Activated CD4-positive, alpha-beta T cell treated with anti-CD3 and anti-CD28 coated beads, Interleukin-2, amount 50 U/mL, for 4 hours (primary cell): ENCODE results near the gene INKA2.

ENCODE experiments used
- DNase-seq, 2 experiments: peaks; one replicate each; pipeline ENCODE4 v3.0.0-alpha.2; 2020

The INKA2 gene

DNA sequence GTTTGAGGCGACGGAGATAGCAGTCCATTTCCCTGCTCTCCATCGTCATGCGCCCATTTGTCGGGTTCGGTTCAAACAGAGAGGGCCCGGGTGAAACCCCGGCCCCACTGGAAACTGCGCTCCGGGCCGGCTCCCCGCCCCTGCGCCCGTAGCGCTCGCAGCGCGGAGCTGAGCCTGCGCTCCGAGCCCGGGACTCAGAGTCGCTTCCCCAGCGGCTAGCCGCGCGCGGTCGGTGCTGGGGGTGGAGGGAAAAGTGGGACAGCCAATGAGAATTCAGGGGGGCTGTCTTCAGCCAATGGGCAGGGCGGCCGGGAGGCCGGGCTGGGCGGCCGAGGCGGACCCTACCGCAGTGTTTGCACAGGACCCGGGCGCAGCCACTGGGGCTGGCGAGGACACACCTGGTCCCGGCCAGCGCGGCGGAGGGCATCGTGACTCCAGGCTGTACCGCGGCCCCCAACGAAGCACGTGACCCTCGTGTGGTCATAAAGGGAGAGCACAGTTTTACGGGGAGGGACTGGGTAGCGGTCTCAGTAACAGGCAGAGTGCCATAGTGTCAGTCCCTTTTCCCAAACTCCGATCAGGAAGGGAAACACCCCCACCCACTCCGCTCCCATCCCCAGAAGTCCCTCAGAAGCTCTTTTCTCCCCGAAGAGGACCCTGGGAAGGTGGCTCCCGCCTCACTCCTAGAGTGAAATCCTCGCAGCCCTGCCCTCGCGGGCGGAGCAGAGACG is at the start of gene INKA2:
Gene INKA2, minus strand, starts transcription at position 202 of the 731 bp plus-strand sequence. Its CDS starts 153 bp downstream, at position 49.
- peak; percentile 43 to 49 for DNase-seq

DNA sequence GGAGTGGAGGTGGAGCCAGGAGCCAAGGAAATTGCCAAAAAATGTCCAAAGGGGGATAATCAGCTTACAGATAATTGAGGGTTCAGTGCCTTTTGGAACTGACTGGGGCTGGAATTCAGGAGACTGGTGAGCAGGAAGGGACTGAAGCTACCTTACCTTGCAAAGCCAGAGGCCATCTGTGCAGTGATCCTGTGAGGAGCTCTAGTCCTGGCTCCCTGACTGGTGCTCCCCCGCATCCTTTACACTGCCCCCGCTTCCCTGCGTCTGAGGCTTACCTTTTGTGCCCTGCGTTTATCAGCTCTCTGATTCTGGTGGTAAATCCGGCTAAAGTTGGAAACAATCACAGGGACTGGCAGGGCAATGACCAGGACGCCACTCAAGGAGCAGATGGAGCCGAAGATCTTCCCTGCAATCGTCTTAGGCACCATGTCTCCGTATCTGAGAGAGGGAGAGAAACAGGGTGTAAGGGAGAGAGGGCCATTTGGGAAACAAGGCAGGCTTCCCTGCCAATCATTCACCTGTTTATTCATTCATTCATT is 47.5 kb upstream of the INKA2 start:
- no peak for DNase-seq

DNA sequence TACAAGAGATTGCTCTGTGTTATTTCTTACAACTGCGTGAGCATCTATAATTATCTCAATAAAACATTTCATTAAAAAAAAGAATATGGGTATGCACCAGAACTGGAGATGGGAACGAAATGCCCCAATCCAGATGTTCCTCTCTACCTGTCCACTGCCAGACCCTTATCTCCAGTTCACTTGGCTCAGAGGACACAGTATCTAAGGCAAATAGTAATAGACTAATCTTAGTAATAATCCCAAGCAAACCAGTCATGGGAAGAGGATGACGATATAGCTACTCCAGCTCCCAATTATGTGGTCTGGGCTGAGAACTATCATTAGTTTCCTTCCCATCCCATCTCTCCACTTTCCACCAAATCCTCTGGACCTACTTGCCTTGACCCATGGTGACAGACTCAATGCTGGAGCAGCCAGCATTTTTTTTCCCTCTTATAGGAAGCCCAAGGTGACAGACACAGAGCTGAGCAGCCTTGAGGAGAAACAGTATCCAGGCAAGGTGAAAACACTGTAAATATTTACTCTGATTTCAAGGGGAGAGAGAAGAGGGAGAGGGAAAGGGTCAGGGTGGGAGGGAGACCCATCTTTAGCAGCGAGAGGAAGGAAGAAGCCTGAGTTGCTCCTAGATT is 45.2 kb upstream of the INKA2 start:
- DNase-seq = no peak

DNA sequence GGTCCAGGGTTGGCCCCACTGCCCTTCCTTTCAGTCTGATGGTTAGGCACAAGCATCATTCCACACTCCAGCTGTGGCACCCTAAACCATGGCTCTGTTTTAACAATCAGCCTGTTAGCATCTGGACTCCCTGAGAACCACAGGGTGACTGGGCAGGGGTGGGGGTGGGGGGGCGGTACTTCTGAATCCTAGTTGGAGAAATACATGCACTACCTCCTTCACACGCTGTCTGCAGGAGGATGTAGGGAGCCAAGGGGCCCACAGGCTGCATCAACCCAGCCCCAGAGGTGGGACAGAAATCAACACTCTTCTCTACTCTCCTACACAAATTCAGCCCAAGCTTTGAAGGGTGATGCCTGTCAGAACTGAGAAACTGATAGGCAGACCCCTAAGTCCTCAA is 40.4 kb upstream of the INKA2 start:
- DNase-seq = no peak

DNA sequence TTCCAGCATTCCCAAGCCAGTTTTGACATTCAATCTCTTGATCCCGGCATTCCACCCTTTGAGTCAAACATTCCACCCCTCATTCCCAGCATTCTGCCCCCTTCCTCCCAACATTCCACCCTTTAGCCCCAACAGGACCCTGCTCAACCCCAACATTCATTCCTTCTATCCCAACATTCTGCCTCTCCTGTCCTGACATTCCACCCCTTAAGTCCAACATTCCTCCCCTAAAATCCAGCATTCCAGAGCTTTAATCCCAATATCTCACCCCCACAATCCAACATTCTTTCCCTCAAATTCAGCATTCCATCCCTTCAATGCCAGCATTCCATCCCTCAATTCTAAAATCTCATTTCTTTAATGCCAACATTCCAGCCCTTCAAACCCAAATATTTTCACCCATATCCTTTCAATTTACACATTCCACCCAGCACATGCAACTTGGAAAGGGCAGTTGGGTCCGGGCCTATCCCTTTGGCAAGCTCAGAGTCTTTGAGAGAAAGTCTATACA is 39.4 kb upstream of the INKA2 start:
- no peak for DNase-seq

DNA sequence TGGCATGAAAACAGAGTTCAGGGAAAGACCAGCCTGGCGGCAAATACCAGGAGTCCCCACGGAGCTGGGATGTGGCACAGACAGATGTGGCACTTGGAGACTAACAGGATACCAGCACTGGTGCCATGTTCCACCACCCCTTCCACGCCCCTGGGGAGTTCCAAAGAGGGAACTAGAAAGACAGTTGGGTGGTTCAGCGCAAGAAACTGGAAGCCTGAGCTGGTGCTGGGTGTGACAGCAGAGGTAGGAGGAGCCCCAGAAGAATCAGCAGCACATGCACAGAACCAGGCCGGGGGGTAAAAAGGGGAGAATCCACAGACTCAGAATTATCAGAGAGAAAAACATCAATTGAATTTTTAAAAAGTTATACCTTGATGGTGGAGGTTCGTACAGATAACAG is 38.9 kb upstream of the INKA2 start:
- DNase-seq = no peak

DNA sequence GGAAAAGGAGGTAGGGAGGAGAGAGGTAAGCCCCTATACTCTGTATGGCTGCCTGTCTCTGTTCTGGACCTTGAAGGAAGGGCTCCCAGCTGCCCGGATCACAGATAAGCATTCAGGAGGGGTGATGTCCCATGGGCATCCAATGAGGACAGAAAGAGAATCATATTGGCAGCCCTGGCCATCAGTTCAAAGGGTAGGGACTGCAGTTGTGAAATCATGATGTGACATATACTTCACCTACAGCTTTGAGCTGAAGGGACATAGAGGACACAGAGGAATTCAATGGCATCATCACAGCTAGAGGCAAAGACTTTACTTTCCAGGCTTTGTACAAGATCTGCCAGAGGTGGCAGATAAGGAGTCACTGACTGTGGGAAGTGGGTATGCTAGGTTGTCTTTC is 38.1 kb upstream of the INKA2 start:
- no peak for DNase-seq

DNA sequence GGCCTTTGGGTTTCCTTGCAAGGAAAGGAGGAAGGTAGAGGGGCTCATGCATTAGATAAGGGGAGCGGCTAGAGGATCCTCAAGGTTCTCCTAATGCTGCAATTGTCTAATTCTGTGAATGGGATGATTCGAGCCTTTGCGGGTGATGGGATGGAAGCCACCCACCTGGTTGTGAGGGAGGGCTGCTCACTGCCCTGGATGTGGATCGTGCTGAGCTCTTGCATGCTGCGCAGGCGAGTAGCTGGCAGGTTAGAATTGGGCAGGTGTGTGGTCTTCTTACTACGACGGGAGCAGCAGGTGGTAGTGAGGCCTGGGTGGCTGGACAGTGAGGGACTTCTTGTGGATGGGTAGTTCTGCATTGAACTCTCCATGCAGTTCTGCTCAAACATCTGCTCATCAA is 37.7 kb upstream of the INKA2 start:
- no peak for DNase-seq

DNA sequence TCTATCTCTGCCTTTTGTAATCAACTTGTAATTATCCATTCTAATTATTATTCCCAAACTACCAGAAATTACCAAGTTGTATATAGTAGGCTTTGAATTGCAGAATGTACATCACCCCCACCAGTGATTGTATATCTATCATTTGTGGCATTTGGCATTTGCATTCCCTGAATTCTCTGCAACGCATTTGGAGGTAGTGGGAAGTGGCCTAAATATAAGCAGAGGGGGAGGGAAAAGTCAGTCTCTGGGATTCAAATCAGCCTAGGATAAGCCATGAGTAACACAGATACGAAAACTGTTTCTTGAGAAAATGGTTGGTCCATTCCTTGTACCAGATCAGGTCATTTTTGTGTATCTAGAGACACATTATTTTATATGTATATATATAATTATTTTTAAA is 37.2 kb upstream of the INKA2 start:
- DNase-seq = no peak

DNA sequence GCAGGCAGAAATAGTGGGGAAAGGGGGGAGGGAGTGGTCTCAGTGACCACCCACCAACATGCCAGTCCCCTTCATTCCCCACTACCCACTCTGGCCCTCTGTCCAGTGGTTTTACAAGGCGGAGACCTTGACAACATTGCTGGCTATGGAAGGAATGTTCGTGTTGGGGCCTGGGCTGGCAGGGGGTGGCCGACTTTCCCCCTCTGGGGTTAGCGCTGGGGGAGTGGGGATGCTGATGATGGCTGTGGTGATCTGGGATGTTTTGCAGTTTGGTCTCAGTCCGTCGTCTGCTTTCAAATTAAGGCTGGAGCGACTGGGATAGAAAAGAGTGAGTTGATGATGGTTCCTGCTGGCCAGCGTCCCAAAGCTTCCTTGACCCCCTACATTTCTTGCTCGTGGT is 36.8 kb upstream of the INKA2 start:
- no peak for DNase-seq

DNA sequence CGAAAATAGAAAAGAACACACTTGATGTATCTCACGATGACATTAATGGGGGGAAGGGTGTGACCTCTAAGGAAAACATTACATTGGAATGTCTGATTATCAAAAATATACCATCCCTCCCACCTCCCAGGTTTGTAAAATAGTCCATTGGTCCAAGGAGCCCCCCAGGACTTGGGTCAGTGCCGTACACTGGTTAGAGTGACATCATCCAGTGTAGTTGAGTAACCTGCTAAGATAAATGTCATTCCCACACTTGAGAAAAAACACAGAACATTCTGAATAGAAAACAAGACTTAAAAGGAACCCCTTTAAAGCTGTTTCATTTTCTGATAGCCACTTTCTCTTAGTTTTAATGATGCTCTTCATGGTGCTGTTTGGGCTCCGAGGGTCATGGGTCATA is 31.7 kb upstream of the INKA2 start:
- DNase-seq = no peak

DNA sequence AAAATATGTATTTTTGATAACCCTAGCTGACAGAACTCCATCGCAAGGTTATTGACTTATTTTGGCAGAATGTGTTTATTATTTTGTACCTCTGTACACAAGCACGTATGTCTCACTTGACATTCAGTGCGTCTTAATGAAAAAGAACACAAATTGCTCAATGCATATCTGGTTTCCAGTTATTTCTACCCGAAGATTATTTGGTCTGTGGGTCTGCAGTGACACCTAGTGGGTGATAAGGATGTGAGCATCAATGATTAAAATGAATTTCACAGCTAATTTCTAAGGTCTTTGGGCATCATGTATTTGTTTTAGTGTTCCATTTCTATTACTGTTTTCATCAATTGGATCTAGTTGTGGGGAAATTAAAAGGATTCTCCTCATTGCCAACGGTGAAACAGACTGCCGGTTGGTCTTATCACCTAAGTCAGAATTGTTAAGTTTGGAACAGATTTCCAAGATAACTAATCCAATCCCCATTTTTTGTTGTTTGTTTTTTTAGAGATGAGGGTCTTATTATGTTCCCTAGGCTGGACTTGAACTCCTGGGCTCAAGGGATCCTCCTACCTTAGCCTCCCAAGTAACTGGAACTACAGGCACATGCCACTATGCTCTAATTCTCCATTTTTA is 30.4 kb upstream of the INKA2 start:
- DNase-seq = peak; percentile 33 to 35

DNA sequence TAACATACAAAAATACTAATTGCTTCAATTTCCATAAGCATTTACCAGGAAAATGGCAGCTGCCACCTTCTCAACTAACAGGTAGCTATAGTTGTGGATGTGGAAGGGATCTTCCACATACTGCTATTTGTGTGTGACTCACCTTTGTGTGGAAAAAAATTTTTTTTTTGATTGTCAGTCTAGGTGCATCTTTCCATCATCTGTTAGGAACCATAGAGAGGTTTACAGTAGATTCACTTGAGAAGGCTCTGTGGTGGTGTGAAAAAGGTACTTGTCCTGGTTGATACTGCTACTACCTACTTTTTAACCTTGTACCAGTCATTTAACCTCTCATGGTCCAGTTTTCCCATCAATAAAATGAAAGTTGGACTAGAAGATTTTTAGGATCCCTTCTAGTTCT is 29.4 kb upstream of the INKA2 start:
- no peak for DNase-seq

DNA sequence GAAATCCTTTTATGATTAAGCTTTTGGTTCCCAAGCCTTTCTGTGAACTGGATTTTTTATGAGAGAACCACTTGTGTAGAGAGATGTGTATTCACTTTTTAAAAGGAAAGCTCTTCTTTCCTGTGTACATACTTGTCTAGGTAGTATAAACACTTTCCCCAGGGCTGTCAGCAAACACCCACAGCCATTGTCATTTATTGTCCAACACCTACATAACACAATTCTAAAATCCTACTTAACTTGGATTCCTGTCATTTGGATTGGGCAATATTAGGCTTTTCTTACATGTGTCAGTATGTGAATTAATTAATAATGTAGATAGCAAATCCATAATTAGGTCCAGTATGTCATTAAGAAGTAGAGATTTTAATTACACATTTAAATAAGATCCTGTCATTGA is 28.8 kb upstream of the INKA2 start:
- no peak for DNase-seq

DNA sequence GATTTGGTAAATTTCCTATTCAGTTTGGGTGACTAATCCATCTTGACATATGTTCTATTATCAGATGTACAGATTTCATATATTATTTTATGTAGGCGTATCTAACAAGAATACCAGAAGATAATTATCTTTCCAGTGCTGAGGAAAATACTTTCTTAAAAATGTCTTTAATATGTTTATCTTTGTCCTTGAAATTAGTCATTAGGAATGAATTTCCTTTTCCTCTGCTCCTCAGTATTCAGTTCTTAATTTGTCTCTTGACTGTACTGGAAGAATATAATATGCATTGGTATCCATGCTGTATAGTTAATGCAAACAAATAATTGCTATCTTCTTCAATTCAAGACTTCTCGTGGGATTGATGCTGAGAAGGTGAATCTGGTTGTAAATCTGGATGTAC is 23.1 kb upstream of the INKA2 start:
- no peak for DNase-seq

DNA sequence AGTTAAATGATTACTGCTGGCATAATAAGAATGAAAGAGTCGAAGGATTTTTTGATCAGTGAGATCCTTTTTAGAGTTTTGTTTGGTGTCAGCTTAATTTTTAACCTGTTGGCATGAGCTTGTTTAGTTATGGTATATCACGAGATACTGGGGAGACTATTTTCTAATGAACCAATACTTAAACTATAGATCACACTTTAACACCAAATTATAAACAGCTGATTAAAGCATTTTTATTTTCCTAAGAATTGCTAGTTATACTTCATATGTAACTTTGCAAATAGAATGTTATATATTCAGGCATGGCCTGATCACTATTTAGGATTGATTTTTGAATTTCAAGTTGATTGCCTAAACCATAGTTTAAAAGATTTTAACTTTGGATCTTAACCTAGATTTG is 22.5 kb upstream of the INKA2 start:
- no peak for DNase-seq

DNA sequence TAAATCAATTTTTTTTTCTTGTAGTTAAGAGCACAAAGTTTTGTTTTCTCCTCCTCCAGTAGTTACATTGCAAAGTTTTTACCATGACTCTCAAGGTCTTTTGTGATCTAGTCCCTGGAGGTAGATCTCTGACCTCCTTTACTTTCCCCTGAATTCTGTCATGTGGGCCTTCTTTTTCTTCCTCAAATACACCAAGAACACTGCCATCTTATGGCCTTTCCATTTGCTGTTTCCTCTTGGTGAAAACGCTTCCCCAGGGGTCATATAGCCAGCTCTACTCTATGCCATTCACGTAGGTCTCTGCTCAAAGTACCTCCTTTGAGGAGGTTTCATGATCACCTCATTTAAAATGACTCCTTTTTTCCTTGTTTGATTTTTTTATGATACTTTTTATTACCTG is 19.2 kb upstream of the INKA2 start:
- no peak for DNase-seq

DNA sequence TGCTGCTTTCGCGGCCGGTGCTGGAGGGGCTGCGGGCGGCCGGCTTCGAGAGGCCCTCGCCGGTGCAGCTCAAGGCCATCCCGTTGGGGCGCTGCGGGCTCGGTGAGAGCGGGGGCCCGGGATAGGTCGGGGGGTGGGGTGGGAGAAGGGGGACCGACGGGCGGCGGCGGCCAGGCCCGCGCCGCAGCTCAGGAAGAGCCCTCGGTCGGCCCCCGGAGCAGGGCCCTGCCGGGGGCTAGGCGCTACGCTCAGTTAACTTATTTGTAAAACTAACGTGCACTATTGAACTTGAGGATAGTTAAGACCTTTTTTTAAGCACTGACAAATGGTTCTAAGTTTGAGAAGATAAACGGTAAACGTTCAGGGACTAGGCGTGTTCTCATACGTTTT is 16.9 kb upstream of the INKA2 start:
- no peak for DNase-seq

DNA sequence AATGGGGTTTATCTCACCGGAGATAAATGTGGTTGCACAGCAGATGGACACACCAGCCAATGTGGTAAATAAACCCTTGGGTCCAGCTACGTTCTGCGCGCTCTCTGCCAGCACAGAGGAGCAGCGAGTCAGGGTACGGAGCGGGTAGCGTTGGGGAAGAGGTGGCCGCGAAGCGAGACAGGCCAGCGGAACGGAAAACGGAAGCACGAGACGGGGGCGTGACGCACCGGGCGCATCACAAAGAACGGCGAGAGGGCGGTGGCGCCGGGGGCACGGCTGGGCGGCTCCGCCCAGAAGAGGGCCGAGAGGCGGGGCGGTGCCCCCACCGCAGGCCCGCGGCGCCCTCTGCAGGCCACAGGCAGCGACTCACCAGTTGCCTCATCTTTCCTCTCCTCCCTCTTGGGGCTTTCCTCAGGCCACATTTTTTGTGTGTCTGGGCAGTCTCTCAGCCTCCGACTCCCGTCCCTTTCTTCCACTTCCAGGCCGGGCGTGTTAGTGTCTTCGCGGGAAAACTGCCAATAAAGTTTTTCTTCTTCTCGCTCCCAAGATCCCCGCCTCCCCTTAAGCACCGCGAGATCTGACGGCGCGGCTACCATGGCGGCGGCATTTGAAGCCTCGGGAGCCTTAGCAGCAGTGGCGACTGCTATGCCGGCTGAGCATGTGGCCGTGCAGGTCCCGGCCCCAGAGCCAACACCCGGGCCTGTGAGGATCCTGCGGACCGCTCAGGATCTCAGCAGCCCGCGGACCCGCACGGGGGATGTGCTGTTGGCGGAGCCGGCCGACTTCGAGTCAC is 16.3 kb upstream of the INKA2 start, which contains the start of gene DDX20:
Gene DDX20, plus strand, starts transcription at position 571 of the 793 bp plus-strand sequence. Its CDS starts 24 bp downstream, at position 595.
- DNase-seq = peak; percentile 90 to 91

DNA sequence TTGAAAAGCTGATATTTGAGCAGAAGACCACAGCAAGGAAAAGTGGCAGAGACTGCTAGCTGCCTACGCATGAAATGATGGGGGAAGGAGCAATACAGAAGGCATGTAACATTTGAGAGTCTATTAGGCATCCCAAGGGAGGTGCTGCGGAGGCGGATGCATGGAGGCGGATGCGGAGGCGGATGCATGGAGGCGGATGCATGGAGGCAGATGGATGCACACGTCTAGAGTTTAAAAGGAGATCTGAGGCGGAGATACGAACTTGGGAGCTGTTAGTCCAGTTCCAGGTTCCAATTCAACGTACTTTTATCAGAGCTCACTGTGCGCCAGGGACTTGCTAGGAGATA is 15.8 kb upstream of the INKA2 start:
- DNase-seq = peak in 1 of 2 experiments; percentile 28

DNA sequence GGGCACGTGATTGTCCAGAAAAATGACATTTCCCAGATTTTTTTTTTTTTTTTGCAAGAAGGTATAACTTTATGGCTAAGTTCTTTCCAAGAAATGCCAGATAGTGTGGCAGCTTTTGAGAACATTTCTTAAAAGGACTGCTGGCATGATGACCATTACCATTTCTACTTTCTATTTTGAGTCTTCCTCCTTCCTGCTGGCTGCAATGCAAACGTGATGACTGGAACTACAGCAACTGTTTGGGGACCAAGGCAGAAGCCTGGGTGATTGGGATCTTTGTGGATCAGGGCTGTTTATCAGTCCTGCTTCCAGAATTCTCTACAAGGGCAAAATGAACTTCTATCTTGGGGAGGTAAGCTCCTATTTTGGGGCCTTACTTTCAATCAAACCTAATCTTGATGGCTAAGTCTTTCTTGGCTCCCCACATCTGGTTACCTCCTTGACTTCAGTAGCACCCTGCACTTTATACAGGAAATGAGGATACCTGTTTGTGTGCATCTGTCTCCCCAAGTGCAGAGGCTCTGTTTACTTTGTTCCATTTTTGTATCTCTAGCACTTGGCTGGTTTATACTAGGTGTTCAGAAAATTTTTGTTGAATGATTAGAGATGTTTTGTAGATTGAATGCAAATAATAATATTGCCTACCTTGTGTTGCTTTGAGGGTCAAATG is 12.8 kb upstream of the INKA2 start:
- DNase-seq = no peak

DNA sequence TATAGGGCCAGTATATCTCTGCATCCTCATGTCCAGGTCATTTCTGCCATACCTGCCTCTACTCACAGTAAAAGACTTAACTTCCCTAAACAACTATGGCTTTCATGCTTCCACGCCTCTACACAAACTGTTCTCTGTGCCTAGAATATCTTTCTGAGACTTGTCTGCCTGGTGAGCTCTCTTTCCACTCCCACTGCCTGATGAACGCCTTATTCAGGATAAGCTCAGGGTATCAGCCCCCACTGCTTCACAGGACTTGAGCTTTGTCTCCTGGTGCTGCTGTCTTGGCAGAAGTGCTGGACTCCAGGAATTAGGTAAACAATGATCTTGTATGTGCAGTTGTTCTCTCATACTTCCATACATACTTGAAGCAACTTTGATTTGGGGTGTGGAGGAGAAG is 11.7 kb upstream of the INKA2 start:
- DNase-seq = no peak
